ENCODE measurements around the gene RPTN. TPM values are rescaled to one million over a fixed set of nuclear protein-coding genes. Genes with fewer than 3 reads are reported as not detected.

Gene RPTN
- total and polyA plus RNA-seq, 2 of the 4 experiments (the other 2 are of a cell fraction) = not detected

GRCh38 chr1:152125834-152126443 lies 33.1 kb downstream of the RPTN start:
- H3K9me3 ChIP-seq (ENCODE audit: control insufficient read depth, insufficient read depth, low read length) = no peaks in the 10 kb centered on the region
- no peak overlapping the region for H3K4me2 ChIP-seq (ENCODE audit: low read depth, low read length)
- H3K9ac ChIP-seq (ENCODE audit: low read depth, low read length) = no peak overlapping the region
- WGBS, 2 experiments (ENCODE audit: extremely low coverage in 2 of 2, insufficient read length in 1 of 2) = no CpG with 5 or more reads among the region's 6 CpGs
- H3K4ac ChIP-seq (ENCODE audit: low read depth, low read length) = no peak overlapping the region
- no peak overlapping the region for H2AK5ac ChIP-seq (ENCODE audit: low read depth, low read length)
- ATAC-seq (ENCODE audit: low read depth) (no peak), DNase-seq (no peak)
- no peak overlapping the region for H3K4me3 ChIP-seq (ENCODE audit: insufficient read depth, low read depth, low read length)
- H3K36me3 ChIP-seq (ENCODE audit: control insufficient read depth, insufficient read depth, low read length) = no peaks in the 10 kb centered on the region
- H4K5ac ChIP-seq (ENCODE audit: low read depth, low read length) = no peak overlapping the region
- H3K27me3 ChIP-seq (ENCODE audit: control insufficient read depth, insufficient read depth, low read length) = 0 out of 2 replicates have a peak, but pooled peaks cover 2% of the 10 kb centered on the region
- no peak overlapping the region for H2BK20ac ChIP-seq (ENCODE audit: low read depth, low read length)
- no peak overlapping the region for H3K14ac ChIP-seq (replicated peaks; ENCODE audit: low read depth, low read length)
- dilution Hi-C loops (cut with HindIII; ENCODE audit: low sequenced_read_pairs, unreplicated experiment) (no loop called here), in situ Hi-C loops (cut with MboI; ENCODE audit: low sequenced_read_pairs) (no loop called here), intact Hi-C loops (cut with micrococcal nuclease) (no loop called here)
- H2AFZ ChIP-seq (replicated peaks; ENCODE audit: low read length, poor library complexity) = no peak overlapping the region
- no peak overlapping the region for H2BK5ac ChIP-seq (ENCODE audit: low read depth, low read length, poor library complexity, severe bottlenecking)
- CTCF ChIA-PET = no interaction called here
- TF ChIP-seq CHD1 (IDR thresholded peaks at IDR 0.05; ENCODE audit: low read depth, low read length) (no peak), RAD21 (IDR thresholded peaks at IDR 0.05; ENCODE audit: low read length) (no peak), BHLHE40 (IDR thresholded peaks at IDR 0.05; ENCODE audit: low read depth, low read length) (no peak), MXI1 (IDR thresholded peaks at IDR 0.05; ENCODE audit: borderline replicate concordance, low read depth, low read length) (no peak), POLR2A (IDR thresholded peaks at IDR 0.05; ENCODE audit: low read depth, low read length) (no peak), USF2 (IDR thresholded peaks at IDR 0.05; ENCODE audit: low read depth, low read length) (no peak), RFX5 (IDR thresholded peaks at IDR 0.05; ENCODE audit: low read depth, low read length) (no peak), MAFK (IDR thresholded peaks at IDR 0.05; ENCODE audit: low read depth, low read length) (no peak), SMC3 (IDR thresholded peaks at IDR 0.05; ENCODE audit: low read depth, low read length) (no peak), RCOR1 (IDR thresholded peaks at IDR 0.05; ENCODE audit: insufficient replicate concordance, low read length) (no peak), FOS (IDR thresholded peaks at IDR 0.05; ENCODE audit: low read depth, low read length) (no peak)
- TF ChIP-seq, protein P1, sequence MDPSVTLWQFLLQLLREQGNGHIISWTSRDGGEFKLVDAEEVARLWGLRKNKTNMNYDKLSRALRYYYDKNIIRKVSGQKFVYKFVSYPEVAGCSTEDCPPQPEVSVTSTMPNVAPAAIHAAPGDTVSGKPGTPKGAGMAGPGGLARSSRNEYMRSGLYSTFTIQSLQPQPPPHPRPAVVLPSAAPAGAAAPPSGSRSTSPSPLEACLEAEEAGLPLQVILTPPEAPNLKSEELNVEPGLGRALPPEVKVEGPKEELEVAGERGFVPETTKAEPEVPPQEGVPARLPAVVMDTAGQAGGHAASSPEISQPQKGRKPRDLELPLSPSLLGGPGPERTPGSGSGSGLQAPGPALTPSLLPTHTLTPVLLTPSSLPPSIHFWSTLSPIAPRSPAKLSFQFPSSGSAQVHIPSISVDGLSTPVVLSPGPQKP (IDR thresholded peaks at IDR 0.05; ENCODE audit: borderline replicate concordance, low read depth, low read length) = no peak
- TF ChIP-seq, protein P2, sequence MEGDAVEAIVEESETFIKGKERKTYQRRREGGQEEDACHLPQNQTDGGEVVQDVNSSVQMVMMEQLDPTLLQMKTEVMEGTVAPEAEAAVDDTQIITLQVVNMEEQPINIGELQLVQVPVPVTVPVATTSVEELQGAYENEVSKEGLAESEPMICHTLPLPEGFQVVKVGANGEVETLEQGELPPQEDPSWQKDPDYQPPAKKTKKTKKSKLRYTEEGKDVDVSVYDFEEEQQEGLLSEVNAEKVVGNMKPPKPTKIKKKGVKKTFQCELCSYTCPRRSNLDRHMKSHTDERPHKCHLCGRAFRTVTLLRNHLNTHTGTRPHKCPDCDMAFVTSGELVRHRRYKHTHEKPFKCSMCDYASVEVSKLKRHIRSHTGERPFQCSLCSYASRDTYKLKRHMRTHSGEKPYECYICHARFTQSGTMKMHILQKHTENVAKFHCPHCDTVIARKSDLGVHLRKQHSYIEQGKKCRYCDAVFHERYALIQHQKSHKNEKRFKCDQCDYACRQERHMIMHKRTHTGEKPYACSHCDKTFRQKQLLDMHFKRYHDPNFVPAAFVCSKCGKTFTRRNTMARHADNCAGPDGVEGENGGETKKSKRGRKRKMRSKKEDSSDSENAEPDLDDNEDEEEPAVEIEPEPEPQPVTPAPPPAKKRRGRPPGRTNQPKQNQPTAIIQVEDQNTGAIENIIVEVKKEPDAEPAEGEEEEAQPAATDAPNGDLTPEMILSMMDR (conservative IDR thresholded peaks at IDR 0.05; ENCODE audit: low read depth, low read length) = no peak
- no peak overlapping the region for H3K27ac ChIP-seq (ENCODE audit: insufficient read depth, low read length)
- no peak overlapping the region for H4K8ac ChIP-seq (ENCODE audit: low read depth in 2 of 2, low read length in 2 of 2)
- no peak overlapping the region for H2BK120ac ChIP-seq (ENCODE audit: low read depth, low read length)
- no TSS peak for BruUV-seq (replicated peaks)
- no peak overlapping the region for H2BK15ac ChIP-seq (ENCODE audit: low read depth, low read length)
- no peak overlapping the region for H3K56ac ChIP-seq (ENCODE audit: extremely low read depth, insufficient read depth, low read length)
- H4K20me1 ChIP-seq (ENCODE audit: insufficient read depth, low read length) = no peaks in the 10 kb centered on the region
- POLR2A ChIA-PET (ENCODE audit: unreplicated experiment) = no interaction called here
- no peak overlapping the region for H4K91ac ChIP-seq (ENCODE audit: insufficient read depth, low read depth, low read length)
- no peak overlapping the region for H2AK9ac ChIP-seq (replicated peaks; ENCODE audit: low read depth, low read length, poor library complexity)
- H3K4me1 ChIP-seq (ENCODE audit: control insufficient read depth, insufficient read depth, low read length) = no peaks in the 10 kb centered on the region
- H3K23ac ChIP-seq (ENCODE audit: low read depth, low read length) = no peak overlapping the region
- H3K79me1 ChIP-seq (ENCODE audit: low read depth in 1 of 2, low read length in 2 of 2) = no peaks in the 10 kb centered on the region
- no peaks in the 10 kb centered on the region for H3K9me1 ChIP-seq (ENCODE audit: insufficient read depth, low read length)
- H3K18ac ChIP-seq (ENCODE audit: low read depth, low read length) = no peak overlapping the region

Measured in IMR-90 (cell line).